SK-N-SH (cell line): Measurements from ENCODE around the gene PAQR5.

ENCODE experiments used
- CHD2 ChIP-seq: fragments of 150-350 bp; IDR thresholded peaks from 2 replicates; pipeline ENCODE4 v1.6.1; 2018; ENCODE audit warnings: low read length; ENCODE audit not compliant: partially characterized antibody
- CTCF ChIP-seq: fragments of 200-600 bp; sonication (generic); IDR thresholded peaks from 2 replicates; pipeline ENCODE4 v1.6.1; 2017; ENCODE audit warnings: antibody characterized with exemption, mild to moderate bottlenecking, moderate library complexity
- ELF1 ChIP-seq: IDR thresholded peaks from 2 replicates; pipeline ENCODE4 v1.4.0; 2012
- EP300 ChIP-seq, 2 experiments: IDR thresholded peaks; 2 replicates each; pipeline versions ENCODE4 v1.4.0 to v1.6.1; 2012; ENCODE audit warnings: borderline replicate concordance in 1 of 2, low read depth in 1 of 2, low read length in 1 of 2
- GABPA ChIP-seq: IDR thresholded peaks from 2 replicates; pipeline ENCODE4 v1.4.0; 2012; ENCODE audit warnings: low read depth, mild to moderate bottlenecking
- MAX ChIP-seq: IDR thresholded peaks from 2 replicates; pipeline ENCODE4 v1.4.0; 2012; ENCODE audit warnings: low read depth
- MXI1 ChIP-seq: IDR thresholded peaks from 2 replicates; pipeline ENCODE4 v1.6.1; 2012; ENCODE audit warnings: mild to moderate bottlenecking, low read depth, low read length, improper control_type of control experiment
- POLR2AphosphoS5 ChIP-seq: IDR thresholded peaks from 2 replicates; pipeline ENCODE4 v1.6.1; 2012; ENCODE audit warnings: low read depth, low read length
- YY1 ChIP-seq: IDR thresholded peaks from 2 replicates; pipeline ENCODE4 v1.4.0; 2012; ENCODE audit warnings: low read depth, mild to moderate bottlenecking

- no peak for TF ChIP-seq EP300 (IDR thresholded peaks at IDR 0.05; ENCODE audit: borderline replicate concordance in 1 of 2, low read depth in 1 of 2, low read length in 1 of 2)
- no peak for TF ChIP-seq POLR2AphosphoS5
- TF ChIP-seq YY1 = no peak
- TF ChIP-seq ELF1 = no peak
- TF ChIP-seq MAX = no peak
- no peak for TF ChIP-seq CHD2
- TF ChIP-seq MXI1 = no peak
- no peak for TF ChIP-seq CTCF
- no peak for TF ChIP-seq GABPA
Observed at GRCh38 chr15:69375151-69375790, 76.6 kb downstream of the PAQR5 start.
